ENCODE measurements around the gene SOD3.

SOD3 gene

GRCh38 chr4:24772061-24772705 is 23.2 kb upstream of the SOD3 start:
- in situ Hi-C loops (cut with HindIII; ENCODE audit: low pct_ligation_motif_present, low pct_unique_long_range_greater_than_20kb, low sequenced_read_pairs) = no loop called here
- no peak for DNase-seq

- no peak for DNase-seq
Measured at GRCh38 chr4:24772952-24773351, 22.4 kb upstream of the SOD3 start.

GRCh38 chr4:24774452-24774851 is 20.9 kb upstream of the SOD3 start:
- DNase-seq = no peak
- in situ Hi-C loops (cut with HindIII; ENCODE audit: low pct_ligation_motif_present, low pct_unique_long_range_greater_than_20kb, low sequenced_read_pairs) = no loop called here

More at GRCh38 chr4:24772952-24773351, 22.4 kb upstream of the SOD3 start:
- in situ Hi-C loops (cut with HindIII; ENCODE audit: low pct_ligation_motif_present, low pct_unique_long_range_greater_than_20kb, low sequenced_read_pairs) = no loop called here

- DNase-seq = no peak
- in situ Hi-C loops (cut with HindIII; ENCODE audit: low pct_ligation_motif_present, low pct_unique_long_range_greater_than_20kb, low sequenced_read_pairs) = no loop called here
Measured at GRCh38 chr4:24775032-24775605, 20.3 kb upstream of the SOD3 start.

GRCh38 chr4:24775750-24776149 is 19.6 kb upstream of the SOD3 start:
- in situ Hi-C loops (cut with HindIII; ENCODE audit: low pct_ligation_motif_present, low pct_unique_long_range_greater_than_20kb, low sequenced_read_pairs) = no loop called here
- no peak for DNase-seq

GRCh38 chr4:24777536-24778463 is 17.6 kb upstream of the SOD3 start:
- DNase-seq = no peak
- in situ Hi-C loops (cut with HindIII; ENCODE audit: low pct_ligation_motif_present, low pct_unique_long_range_greater_than_20kb, low sequenced_read_pairs) = no loop called here

- no peak for DNase-seq
- in situ Hi-C loops (cut with HindIII; ENCODE audit: low pct_ligation_motif_present, low pct_unique_long_range_greater_than_20kb, low sequenced_read_pairs) = no loop called here
Measured at GRCh38 chr4:24778464-24779225, 16.7 kb upstream of the SOD3 start.

GRCh38 chr4:24780936-24781495 is 14.4 kb upstream of the SOD3 start:
- in situ Hi-C loops (cut with HindIII; ENCODE audit: low pct_ligation_motif_present, low pct_unique_long_range_greater_than_20kb, low sequenced_read_pairs) = no loop called here
- DNase-seq = no peak

GRCh38 chr4:24781999-24782745 is 13.2 kb upstream of the SOD3 start:
- no peak for DNase-seq
- in situ Hi-C loops (cut with HindIII; ENCODE audit: low pct_ligation_motif_present, low pct_unique_long_range_greater_than_20kb, low sequenced_read_pairs) = no loop called here

- in situ Hi-C loops (cut with HindIII; ENCODE audit: low pct_ligation_motif_present, low pct_unique_long_range_greater_than_20kb, low sequenced_read_pairs) = no loop called here
- no peak for DNase-seq
Measured at GRCh38 chr4:24783506-24783905, 11.9 kb upstream of the SOD3 start.

GRCh38 chr4:24791043-24791442 is 4.3 kb upstream of the SOD3 start:
- no peak for DNase-seq
- in situ Hi-C loops (cut with HindIII; ENCODE audit: low pct_ligation_motif_present, low pct_unique_long_range_greater_than_20kb, low sequenced_read_pairs) = no loop called here

- no peak for DNase-seq
- in situ Hi-C loops (cut with HindIII; ENCODE audit: low pct_ligation_motif_present, low pct_unique_long_range_greater_than_20kb, low sequenced_read_pairs) = no loop called here
Measured at GRCh38 chr4:24792552-24792951, 2.8 kb upstream of the SOD3 start.

GRCh38 chr4:24793219-24794005 is 2.0 kb upstream of the SOD3 start:
- in situ Hi-C loops (cut with HindIII; ENCODE audit: low pct_ligation_motif_present, low pct_unique_long_range_greater_than_20kb, low sequenced_read_pairs) = no loop called here
- DNase-seq = peak; percentile 29

GRCh38 chr4:24794051-24794450 is 1.3 kb upstream of the SOD3 start:
- no peak for DNase-seq
- in situ Hi-C loops (cut with HindIII; ENCODE audit: low pct_ligation_motif_present, low pct_unique_long_range_greater_than_20kb, low sequenced_read_pairs) = no loop called here

- DNase-seq = peak; percentile 14
- in situ Hi-C loops (cut with HindIII; ENCODE audit: low pct_ligation_motif_present, low pct_unique_long_range_greater_than_20kb, low sequenced_read_pairs) = no loop called here
Measured at GRCh38 chr4:24794480-24794879, 893 bp upstream of the SOD3 start.

- in situ Hi-C loops (cut with HindIII; ENCODE audit: low pct_ligation_motif_present, low pct_unique_long_range_greater_than_20kb, low sequenced_read_pairs) = no loop called here
Measured at GRCh38 chr4:24795666-24796381, 451 bp downstream of the SOD3 start.

GRCh38 chr4:24796620-24797019 is 1.2 kb downstream of the SOD3 start:
- in situ Hi-C loops (cut with HindIII; ENCODE audit: low pct_ligation_motif_present, low pct_unique_long_range_greater_than_20kb, low sequenced_read_pairs) = no loop called here
- no peak for DNase-seq

More at GRCh38 chr4:24795666-24796381, 451 bp downstream of the SOD3 start:
- DNase-seq = no peak

All from ACHN (cell line).